Mucosa of gallbladder (tissue), 1 donor: ENCODE data around the gene AKNA. TPM values are rescaled to one million over a fixed set of nuclear protein-coding genes. Genes with fewer than 3 reads are reported as not detected.
"Not testable (repeated sequence)": the region's sequence is repeated elsewhere in the genome, so short reads cannot be mapped to it uniquely, and the experiment has no call there.

Experiments used
- DNase-seq: peaks from one replicate; pipeline ENCODE4 v3.0.0-alpha.2; 2020; ENCODE audit warnings: low spot score
- total RNA-seq: library from RNA; stranded (reverse); gene quantifications from one replicate; pipeline ENCODE4 v1.2.1, GENCODE V29; 2021
- donor health status: DM: no; HTN: no; CAD: no.

The AKNA gene
- total RNA-seq, 1 donor from 2014 or later: 41.0 TPM

GRCh38 chr9:114341152-114341830 is 46.5 kb downstream of the AKNA start:
- DNase-seq: no peak

- DNase-seq: peak; percentile 27
These were observed 48.5 kb downstream of the AKNA start for GRCh38 chr9:114339130-114339908.

- DNase-seq: no peak
These were observed 49.6 kb downstream of the AKNA start for GRCh38 chr9:114338187-114338586.

- no peak for DNase-seq
These were observed 50.9 kb downstream of the AKNA start for GRCh38 chr9:114336699-114337395.

GRCh38 chr9:114336157-114336556 is 51.6 kb downstream of the AKNA start:
- DNase-seq: no peak

GRCh38 chr9:114335745-114336144 is 52.0 kb downstream of the AKNA start:
- DNase-seq: no peak

- no peak for DNase-seq
These were observed 53.3 kb downstream of the AKNA start for GRCh38 chr9:114334490-114334889.

GRCh38 chr9:114333718-114334117 is 54.1 kb downstream of the AKNA start:
- DNase-seq: not testable (repeated sequence)

- not testable (repeated sequence) for DNase-seq
These were observed 55.2 kb downstream of the AKNA start for GRCh38 chr9:114332474-114333040.

GRCh38 chr9:114331229-114332195 is 56.3 kb downstream of the AKNA start:
- DNase-seq: not testable (repeated sequence)

- DNase-seq: no peak
These were observed 57.1 kb downstream of the AKNA start for GRCh38 chr9:114330636-114331035.

- DNase-seq: not testable (repeated sequence)
These were observed 58.2 kb downstream of the AKNA start, which contains the start of gene ORM2 for GRCh38 chr9:114329625-114330022. TSS of gene ORM2 (plus strand) at chr9:114329869. CDS start at chr9:114329905, 36 bp downstream.

- DNase-seq: not testable (repeated sequence)
These were observed 58.7 kb downstream of the AKNA start for GRCh38 chr9:114328937-114329624.

GRCh38 chr9:114328357-114328820 is 59.4 kb downstream of the AKNA start:
- DNase-seq: not testable (repeated sequence)

- DNase-seq: no peak
These were observed 60.0 kb downstream of the AKNA start for GRCh38 chr9:114327749-114328148.

GRCh38 chr9:114325684-114326254 is 62.0 kb downstream of the AKNA start:
- DNase-seq: not testable (repeated sequence)

- not testable (repeated sequence) for DNase-seq
These were observed 62.8 kb downstream of the AKNA start for GRCh38 chr9:114324965-114325364.

GRCh38 chr9:114324492-114324891 is 63.3 kb downstream of the AKNA start:
- no peak for DNase-seq

GRCh38 chr9:114323849-114324248 is 63.9 kb downstream of the AKNA start:
- DNase-seq: not testable (repeated sequence)
